Fibroblast of lung (primary cell): ENCODE data around the gene NID1.

Source experiments
- EZH2 ChIP-seq: IDR thresholded peaks from 2 replicates; pipeline ENCODE4 v1.5.1; 2012; ENCODE audit warnings: low read length, control low read depth, mild to moderate bottlenecking; ENCODE audit errors: missing control alignments
- TF ChIP-seq, protein P1 (sequence below), 2 donors: IDR thresholded peaks in 1 of 2; conservative IDR thresholded peaks in 1 of 2; 1 replicate in 1 of 2; 2 replicates in 1 of 2; pipeline ENCODE4 v1.5.1; 2011 to 2012; ENCODE audit warnings: low read length in 2 of 2, control low read depth in 1 of 2, inconsistent platforms in 1 of 2, low read depth in 1 of 2, mild to moderate bottlenecking in 1 of 2

DNA sequence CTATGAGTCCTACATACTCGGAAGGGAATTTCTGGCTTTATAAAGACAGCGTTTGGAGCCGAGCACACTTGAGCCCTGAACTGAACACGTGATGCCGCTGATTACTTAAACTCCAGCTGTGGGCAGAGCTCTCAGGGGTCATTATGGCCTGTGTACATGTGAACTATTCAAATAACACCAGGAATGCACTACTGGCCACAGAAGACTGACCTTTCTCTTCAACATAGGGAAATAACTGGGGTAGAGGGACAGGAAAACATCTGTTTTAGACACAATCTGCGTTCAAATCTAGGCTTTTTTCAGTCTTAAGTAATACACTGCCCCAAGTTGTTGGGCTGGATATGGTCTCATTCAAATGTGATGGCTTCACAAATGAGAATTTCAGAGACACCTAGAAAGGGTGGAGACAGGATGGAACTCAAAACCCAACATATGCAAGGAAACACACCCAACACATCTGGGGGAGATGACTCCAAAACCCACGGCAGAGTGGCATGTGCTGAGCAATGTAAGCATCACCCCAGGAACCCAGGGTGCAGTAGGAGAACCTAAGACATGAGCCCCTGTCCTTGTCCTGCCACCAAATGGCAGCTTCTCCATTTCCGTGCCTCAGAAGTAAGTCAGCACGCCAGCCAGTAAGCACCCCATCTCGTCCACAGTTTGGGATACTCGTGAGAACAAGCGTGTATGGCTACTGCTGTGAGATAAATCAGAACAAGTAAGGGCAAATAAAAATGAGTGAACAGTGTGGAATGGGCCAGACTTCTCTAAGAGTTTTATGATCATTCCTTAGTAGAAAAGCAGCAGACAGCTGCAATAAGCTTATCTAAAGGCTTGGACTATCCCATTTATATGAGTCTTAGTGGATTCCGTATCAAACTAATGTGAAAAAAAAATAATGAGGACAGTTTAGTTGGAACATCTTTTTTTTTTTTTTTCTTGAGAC, 24.9 kb downstream of the NID1 start:
- TF ChIP-seq, protein P1, sequence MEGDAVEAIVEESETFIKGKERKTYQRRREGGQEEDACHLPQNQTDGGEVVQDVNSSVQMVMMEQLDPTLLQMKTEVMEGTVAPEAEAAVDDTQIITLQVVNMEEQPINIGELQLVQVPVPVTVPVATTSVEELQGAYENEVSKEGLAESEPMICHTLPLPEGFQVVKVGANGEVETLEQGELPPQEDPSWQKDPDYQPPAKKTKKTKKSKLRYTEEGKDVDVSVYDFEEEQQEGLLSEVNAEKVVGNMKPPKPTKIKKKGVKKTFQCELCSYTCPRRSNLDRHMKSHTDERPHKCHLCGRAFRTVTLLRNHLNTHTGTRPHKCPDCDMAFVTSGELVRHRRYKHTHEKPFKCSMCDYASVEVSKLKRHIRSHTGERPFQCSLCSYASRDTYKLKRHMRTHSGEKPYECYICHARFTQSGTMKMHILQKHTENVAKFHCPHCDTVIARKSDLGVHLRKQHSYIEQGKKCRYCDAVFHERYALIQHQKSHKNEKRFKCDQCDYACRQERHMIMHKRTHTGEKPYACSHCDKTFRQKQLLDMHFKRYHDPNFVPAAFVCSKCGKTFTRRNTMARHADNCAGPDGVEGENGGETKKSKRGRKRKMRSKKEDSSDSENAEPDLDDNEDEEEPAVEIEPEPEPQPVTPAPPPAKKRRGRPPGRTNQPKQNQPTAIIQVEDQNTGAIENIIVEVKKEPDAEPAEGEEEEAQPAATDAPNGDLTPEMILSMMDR (conservative IDR thresholded peaks at IDR 0.05 in 1 of 2, IDR thresholded peaks at IDR 0.05 in 1 of 2; ENCODE audit: low read depth in 1 of 2, low read length in 2 of 2): no peak
- TF ChIP-seq EZH2: no peak
